NCI-H1105 treated with DMSO at 0.1 percent for 48 hours (cell line): ENCODE results near the gene DALRD3.
"Not testable (repeated sequence)": the region's sequence is repeated elsewhere in the genome, so short reads cannot be mapped to it uniquely, and the experiment has no call there.

ENCODE experiments used
- DNase-seq: peaks from one replicate; lab custom pipeline; 2025; lab: John Stamatoyannopoulos, UW

The DALRD3 gene

DNA sequence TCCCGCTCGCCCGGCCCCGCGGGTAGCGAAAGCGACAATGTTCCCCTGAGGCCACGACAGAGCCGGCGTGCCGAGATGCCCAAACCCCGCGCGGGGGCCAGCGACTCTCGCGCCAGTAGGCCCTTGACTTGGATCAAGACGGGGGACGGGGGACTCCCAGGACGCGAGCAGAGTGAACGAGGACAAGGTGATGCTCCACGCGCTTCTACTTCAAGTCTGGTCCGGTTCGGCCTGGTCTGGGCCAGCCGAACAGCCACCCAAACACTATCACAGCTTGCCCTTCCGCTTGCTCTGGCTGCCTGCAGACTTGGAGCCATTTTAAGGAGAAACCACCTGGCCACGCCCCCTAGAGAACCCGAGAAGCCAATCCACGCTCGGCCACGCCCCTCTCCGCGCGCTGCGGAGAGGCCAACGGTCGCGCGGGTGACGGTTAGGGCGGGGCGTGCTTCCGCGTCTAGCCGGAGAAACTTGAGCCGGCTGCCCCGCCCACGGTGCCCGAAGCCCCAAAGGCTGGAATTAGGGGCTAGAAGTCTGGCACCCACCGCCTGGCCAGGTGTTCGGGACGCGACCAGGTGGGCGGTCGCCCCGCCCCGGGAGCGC is 2.9 kb upstream of the DALRD3 start:
- DNase-seq: peak; percentile 91

DNA sequence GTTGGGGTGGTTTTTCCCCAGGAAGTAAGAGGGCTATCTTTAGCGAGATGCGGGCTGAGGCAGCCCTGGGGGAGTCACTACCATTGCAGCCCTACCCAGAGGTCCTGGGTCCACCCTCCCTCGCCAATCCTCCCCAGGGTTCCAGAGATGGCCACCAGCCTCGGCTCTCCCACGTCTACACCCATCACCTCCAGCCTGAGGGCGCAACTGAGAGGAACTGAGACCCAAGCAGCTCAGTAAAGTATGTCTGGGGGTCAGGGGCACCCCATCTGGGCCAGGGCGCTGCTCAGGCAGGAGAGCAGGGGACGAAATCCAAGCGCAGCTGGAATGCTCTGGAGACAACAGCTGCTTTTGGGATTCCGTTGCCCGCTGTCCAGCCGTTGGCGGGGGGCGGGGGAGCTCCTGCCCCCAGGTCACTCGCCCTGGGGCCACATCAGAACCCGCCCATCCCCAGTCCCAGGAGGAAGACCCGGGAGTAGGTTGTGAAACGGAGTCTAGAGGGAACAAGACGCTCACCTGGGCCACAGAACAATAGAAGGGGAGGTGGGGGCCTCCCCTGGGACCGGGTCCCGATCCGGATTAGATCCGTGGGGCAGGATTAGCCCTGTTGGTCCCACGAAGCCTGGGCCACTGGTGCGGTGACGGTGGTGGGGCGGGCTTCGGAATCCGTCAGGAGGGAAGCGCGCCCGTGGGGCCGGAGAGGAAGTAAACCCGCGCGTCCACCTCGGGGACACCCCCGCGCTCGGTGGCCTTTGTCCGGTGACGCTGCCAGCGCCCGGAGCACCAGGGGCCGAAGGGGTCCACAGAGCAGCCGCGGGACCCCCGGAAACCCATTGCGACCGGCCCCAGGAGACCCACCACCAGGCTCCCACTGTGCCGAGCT is 2.2 kb upstream of the DALRD3 start:
- no peak for DNase-seq

DNA sequence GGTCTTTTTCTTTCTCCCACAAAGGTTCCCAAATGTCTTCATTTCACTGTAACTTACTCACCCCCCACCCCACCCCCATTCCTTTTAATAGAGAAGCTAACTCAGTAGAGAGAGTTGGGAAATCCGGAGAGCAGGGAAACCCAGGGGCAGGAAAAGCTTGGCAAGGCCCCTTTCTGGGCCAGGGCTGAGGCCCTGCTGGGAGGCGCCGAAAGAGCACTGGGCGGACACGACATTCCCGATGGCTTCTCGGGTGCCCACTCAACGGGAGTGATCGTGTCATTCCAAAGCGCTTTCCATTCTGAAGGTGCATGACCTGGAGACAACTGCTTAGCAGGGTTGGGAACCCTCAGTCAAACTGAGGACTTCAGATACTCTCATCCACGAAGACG is 1.6 kb upstream of the DALRD3 start:
- DNase-seq: no peak

DNA sequence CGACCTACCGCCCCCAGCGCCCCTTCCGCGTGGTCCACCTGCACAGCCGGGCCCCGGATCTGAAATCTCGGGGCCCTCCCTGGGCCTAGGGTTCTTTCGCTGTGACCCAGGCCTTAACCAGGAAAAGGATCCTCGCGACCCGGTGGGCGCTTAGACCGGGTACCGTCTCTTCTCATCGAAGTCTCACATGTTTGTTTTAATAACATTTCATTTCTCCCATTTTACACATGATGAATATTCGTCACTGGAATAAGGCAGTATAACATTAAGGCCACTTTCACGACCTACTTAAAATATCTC is 277 bp upstream of the DALRD3 start:
- no peak for DNase-seq

DNA sequence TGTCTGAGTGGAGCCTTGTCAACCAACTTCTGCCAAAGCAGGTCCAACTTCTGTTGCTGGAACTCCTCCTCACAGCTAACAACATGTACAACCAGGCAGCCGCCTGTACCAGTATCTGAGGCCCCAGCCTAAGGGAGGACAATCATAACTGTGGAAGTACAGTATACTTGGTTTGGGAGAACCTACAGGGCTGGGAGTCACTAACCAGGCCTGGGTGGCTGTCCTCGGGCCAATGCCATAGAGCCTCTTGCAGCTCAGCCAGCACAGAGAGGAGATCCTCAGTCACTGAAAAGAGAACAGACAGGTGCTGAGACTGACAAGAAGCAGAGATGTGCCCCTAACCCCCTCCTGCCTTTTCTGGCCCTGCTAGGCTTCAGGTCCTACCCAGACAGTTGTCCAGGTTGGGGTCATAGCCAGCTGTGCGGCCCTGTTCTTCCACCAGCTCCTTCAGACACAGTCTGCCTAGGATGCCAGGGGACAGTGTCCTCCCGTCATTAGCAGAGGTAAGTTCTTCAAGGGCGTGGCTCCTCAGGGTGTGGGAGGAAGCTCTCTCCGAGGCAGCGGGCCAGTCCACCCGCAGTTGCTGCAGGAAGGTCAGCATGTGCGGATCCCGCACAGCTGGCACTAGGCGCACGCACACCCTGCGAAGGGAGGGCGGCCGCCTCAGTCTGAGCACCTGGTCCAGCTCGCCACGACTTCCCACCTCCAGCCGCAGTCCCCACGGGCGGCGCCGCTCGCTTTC is 980 bp downstream of the DALRD3 start:
- no peak for DNase-seq

DNA sequence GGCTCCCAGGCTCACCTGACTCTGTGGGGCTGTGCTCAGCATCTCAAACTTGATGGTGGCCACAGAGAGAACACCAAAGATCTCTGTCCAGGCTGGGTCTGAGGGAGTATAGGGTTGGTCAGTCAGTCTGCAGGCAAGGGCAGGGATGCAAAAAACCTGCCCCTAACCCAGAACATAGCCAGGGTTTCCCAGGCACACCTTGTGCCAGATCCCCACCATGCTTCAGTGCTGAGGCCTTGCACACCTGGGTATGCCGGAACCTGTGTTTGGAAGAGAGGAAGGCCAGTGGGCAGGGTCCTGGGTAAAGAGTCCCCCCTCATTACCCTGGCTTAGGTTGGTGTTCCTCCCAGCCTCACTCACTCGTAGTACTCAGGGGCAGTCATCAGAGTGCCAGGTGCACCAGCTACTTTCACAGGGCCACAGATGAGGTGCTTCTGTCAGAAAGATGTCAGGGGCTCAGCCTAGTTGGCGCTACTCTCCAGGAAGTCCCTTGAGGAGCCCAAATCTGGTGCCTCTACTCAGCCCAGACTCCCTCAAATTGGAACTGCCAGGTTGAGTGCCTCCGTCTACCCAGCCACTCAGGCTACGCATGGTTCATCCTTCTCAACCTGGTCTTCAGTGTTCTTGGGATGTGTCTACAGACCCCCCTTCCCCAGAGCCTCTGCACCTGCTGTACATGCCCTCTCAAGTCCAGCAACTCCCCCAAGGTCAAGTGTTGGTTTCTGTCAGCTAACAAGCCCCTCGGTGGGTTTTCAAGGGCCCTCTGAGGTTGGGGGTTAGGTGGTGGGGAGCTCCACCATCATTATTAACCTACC is 1.8 kb downstream of the DALRD3 start:
- DNase-seq: no peak

DNA sequence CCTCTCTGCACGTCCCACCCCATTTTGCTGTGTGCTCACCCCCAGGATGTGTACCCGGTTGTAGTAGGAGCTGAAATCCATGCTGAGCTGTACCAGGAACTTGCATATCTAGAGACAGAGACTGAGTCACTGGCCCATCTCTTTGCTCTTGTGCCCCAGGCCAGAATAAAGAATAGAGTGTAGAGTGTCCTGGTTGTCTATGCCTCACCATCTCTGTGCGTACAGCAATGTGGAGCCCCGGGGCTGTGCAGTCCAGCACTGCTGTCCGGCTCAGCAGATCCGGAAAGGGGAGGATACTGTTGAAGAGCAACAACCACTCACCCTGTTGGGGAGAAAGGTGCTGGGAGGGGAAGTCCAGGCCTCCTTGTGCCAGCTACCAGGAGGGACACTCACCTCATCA is 2.6 kb downstream of the DALRD3 start:
- no peak for DNase-seq

DNA sequence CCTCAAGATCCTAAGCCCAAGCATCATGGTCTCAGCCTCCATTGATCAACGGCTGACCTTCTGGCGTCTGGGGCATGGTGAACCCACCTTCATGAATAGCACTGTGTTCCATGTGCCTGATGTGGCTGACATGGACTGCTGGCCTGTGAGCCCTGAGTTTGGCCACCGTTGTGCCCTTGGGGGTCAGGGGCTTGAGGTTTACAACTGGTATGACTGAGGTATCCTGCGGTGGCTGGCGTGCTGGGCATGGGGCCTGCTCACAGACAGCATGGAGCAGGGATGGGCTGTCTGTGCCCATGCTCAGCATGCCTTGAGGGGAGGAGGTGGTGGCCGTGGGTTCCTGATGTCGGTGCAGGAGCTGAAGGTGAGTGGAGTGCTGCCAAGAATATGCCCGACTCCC is 3.3 kb downstream of the DALRD3 start:
- DNase-seq: no peak

DNA sequence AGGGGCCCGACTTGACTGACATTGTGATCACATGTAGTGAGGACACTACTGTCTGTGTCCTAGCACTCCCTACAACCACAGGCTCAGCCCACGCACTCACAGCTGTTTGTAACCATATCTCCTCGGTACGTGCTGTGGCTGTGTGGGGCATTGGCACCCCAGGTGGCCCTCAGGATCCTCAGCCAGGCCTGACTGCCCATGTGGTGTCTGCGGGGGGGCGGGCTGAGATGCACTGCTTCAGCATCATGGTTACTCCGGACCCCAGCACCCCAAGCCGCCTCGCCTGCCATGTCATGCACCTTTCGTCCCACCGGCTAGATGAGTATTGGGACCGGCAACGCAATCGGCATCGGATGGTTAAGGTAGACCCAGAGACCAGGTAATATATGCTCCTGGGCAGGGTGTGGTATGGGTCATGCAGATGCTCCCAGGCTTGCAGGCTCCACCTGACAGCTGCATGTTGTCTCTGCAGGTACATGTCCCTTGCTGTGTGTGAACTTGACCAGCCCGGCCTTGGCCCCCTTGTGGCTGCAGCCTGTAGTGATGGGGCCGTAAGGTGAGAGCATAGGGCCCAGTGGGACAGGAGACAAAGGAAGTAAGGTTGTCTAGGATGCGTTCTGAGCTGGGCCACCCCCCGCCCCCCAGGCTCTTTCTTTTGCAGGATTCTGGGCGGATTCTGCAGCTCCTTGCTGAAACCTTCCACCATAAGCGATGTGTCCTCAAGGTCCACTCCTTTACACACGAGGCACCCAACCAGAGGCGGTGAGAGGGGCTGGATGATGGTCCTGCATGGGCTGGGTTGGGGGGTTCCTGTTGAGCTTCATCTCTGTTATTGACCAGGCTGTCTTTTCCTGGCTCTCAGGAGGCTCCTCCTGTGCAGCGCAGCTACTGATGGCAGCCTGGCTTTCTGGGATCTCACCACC is 4.4 kb downstream of the DALRD3 start:
- peak; percentile 8 for DNase-seq

DNA sequence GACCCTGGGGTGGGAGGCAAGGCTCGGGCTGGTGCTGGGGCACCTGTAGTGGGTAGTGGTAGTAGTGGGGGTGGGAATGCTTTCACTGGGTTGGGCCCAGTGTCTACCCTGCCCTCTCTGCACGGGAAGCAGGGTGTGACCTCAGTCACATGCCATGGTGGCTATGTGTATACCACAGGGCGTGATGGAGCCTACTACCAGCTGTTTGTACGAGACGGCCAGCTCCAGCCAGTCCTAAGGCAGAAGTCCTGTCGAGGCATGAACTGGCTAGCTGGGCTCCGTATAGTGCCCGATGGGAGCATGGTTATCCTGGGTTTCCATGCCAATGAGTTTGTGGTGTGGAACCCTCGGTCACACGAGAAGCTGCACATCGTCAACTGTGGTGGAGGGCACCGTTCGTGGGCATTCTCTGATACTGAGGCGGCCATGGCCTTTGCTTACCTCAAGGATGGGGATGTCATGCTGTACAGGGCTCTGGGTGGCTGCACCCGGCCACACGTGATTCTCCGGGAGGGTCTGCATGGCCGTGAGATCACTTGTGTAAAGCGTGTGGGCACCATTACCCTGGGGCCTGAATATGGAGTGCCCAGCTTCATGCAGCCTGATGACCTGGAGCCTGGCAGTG is 5.2 kb downstream of the DALRD3 start:
- DNase-seq: no peak

DNA sequence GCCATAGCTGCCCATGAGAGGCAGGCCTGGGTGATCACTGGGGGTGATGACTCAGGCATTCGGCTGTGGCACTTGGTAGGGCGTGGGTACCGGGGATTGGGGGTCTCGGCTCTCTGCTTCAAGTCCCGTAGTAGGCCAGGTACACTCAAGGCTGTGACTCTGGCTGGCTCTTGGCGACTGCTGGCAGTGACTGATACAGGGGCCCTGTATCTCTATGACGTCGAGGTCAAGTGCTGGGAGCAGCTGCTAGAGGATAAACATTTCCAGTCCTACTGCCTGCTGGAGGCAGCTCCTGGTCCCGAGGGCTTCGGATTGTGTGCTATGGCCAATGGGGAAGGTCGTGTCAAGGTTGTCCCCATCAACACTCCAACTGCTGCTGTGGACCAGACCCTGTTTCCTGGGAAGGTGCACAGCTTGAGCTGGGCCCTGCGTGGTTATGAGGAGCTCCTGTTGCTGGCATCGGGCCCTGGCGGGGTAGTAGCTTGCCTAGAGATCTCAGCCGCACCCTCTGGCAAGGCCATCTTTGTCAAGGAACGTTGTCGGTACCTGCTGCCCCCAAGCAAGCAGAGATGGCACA is 5.9 kb downstream of the DALRD3 start:
- no peak for DNase-seq

DNA sequence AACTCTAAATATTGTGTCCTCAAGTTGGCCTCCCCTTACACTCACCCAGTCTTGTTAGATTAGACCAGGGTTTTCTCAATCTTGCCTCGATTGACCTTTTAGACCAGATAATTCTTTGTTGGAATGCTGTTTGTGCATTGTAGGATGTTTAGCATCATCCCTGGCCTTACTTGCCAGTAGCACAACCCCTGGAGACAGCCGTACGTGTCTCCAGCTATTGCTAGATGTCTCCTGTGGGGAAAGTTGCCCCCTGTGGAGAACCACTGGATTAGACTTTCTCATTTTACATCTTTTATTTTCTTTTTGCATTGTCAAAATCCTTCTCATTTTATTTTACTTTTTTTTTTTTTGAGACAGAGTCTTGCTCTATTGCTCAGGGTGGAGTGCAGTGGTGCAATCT is 9.0 kb downstream of the DALRD3 start:
- DNase-seq: no peak

DNA sequence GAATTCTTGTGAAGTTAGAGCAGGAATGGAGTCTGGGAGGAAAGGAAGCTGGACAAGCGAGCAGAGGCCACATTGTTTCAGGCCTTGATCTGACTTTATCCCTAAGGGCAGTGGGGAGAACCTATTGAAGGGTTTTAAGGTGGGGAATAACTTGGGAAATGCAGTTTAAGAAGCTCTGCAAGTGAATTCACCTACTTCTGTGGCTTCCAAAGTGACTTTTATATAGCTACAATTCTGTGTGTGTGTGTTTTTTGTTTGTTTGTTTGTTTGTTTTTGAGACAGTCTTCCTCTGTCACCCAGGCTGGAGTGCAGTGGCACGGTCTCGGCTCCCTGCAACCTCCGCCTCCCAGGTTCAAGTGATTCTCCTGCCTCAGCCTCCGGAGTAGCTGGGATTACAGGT is 9.8 kb downstream of the DALRD3 start:
- DNase-seq: not testable (repeated sequence)

DNA sequence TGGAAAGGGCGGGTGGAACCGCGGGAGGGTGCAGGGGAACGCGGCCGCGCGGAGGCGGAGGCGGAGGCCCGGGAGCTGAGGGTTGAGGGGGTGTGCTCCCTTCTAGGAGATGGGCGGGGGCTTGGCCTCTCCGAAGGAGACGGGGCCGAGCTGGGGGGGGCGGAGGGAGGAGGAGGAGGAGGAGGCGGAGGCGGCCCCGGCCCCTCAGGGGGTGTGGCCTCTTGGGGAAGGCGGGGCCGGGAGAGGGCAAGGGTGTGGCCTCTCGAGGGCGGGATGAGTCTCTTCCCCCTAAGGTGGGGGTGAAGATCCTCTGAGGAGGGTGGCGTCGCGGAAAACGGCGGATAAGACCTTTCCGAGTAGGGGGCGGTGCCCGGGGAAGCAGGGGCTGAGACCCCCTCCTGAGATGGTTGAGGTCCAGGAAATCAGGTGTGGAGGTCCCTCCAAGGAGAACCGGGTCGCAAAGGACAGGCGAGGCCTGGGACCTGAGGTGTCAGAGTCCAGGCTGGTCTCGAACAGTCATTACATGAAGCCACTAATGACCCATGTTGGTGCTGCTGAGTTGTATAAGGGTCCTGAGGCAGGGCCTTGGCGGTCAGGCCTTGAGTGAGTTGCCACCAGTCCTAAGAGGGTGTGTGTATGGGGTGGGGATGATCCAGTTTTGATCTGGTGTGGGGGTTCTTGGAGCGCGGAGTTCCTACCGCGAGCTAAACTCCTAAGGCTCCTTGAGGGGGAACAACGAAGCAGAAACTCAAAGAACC is 10.4 kb downstream of the DALRD3 start:
- DNase-seq: peak; percentile 26

DNA sequence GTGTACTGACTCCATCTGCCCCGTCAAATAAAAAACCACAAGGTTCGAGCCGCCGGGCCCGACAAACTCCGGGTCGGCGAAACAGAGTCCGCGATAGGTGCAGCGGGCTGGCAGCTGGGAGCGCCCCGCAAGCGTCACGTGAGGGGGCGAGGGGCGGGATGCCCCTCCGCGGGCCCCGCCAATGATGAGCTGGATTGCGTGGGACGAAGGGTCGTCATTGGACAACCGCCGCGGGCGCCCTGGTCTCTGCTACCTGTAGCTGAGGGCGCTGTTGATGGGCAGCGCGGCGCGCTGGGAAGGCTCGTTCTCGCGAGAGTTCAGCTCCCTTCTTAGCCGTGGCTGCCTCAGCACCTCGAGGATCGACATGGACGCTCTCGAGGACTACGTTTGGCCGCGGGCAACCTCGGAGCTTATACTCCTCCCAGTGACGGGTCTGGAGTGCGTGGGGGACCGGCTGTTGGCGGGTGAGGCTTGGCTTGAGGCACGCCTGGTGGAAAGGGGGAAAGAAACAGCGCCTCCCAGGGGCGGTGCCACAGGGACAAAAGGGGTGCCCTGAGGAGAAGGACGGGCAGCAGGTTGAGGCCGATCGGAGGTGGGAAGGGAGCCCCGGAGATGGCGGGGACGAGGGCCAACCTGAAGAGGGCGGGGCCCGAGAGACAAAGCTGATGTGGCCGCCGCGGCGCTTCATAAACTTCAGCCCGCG is 11.2 kb downstream of the DALRD3 start, which contains the start of gene WDR6:
Gene WDR6, plus strand, starts transcription at position 324 of the 703 bp plus-strand sequence. Its CDS starts 41 bp downstream, at position 365.
- DNase-seq: peak; percentile 91

DNA sequence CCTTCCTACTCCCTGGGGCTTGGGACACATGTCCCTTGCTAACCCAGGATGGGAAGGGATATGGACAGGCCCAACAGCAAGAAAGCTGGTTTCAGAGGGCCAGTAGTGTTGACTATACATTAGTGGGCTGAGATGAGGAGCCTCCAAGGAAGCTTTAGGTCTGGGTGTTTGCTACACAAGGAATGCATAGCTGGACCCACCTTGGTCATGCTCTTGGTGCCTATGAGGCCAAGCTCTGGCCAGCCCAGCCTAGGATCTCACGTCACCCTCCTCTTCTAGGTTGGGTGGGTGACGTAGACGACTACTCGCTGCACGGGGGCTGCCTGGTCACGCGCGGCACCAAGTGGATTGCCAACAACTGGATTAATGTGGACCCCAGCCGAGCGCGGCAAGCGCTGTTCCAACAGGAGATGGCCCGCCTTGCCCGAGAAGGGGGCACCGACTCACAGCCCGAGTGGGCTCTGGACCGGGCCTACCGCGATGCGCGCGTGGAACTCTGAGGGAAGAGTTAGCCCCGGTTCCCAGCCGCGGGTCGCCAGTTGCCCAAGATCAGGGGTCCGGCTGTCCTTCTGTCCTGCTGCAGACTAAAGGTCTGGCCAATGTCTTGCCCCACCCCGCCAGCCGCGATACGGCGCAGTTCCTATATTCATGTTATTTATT is 11.8 kb downstream of the DALRD3 start:
- DNase-seq: no peak

DNA sequence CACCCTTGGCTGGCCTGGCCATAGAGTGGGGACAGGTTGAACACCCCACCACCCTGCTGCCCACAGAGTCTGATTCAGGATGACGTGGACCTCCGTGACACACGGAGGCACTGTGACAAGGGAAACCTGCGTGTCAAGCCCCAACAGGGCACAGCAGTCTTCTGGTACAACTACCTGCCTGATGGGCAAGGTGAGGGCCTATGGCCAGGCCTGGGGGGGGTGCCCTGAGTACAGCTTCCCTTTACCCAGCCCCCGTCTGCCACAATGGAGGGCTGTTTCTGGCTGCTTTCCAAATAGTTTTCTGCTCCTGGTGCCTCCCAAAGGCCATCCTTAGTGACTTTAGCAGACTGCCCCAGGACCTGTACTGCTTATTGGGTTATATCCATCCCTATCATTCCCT is 12.4 kb downstream of the DALRD3 start:
- DNase-seq: no peak

DNA sequence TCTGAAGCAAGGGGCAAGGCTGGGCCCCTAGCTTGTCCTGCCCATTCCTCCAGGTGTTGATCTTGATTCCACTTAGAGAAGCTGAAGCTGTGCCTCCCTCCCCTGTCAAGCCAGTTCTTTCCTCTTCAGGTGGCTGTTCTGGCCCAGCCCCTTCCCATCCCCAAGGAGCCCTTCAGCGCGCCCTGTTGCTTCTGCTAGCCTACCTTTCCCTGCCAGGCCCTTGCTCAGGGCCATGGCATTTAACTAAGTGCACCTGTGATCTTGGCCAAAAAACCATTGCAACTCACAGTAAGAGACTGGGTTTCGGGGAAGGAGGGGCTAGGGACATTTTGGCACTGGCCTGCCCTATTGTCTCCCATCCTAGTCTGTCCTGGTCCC is 13.1 kb downstream of the DALRD3 start:
- no peak for DNase-seq
